ENCODE measurements around the gene APOH.

GRCh38 chr17:66215529-66215911 lies 13.7 kb downstream of the APOH start:
- TF ChIP-seq CTCF (IDR thresholded peaks at IDR 0.05; ENCODE audit: low read depth, low read length) (no peak), EZH2phosphoT487 (IDR thresholded peaks at IDR 0.05; ENCODE audit: low read depth) (no peak)
